Measurements from ENCODE around the gene UGT1A4.

Gene UGT1A4

GRCh38 chr2:233814056-233814835 lies 95.7 kb downstream of the UGT1A4 start:
- no peak for DNase-seq

DNA sequence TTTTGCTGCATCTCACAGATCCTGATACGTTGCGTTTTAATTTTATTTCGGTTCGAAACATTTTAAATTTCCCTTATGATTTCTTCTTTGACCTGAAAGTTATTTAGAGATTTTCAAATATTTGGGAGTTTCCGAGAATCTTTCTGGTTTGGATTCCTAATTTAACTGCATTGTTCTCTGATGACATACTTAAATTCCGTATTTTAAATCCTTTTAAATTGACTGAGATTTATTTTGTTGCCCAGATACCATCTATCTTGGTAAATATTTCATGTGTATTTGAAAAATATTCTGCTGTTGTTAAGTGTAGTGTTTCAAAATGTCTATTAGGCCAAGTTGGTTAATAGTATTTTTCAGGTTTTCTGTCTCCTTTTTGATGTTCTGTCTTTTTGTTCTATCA lies 97.3 kb downstream of the UGT1A4 start:
- no peak for DNase-seq

DNA sequence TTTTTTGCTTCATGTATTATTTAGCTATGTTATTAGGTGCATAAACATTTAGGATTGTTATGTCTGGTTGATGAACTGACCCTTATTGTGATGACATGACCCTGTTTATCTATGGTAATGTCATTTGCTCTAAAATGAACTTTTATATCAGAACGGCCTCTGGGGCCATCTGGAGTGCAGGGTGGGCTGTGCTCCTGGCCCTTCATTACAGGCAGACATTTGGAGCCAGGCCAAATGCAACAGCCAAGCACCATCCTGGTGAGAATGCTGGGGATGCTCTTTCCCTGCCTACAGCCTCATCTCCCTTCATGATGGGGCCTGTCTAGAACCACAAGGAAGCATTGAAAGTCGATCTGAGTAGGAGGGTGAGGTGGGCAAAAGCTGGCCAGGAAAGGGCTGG lies 97.8 kb downstream of the UGT1A4 start:
- DNase-seq: no peak

DNA sequence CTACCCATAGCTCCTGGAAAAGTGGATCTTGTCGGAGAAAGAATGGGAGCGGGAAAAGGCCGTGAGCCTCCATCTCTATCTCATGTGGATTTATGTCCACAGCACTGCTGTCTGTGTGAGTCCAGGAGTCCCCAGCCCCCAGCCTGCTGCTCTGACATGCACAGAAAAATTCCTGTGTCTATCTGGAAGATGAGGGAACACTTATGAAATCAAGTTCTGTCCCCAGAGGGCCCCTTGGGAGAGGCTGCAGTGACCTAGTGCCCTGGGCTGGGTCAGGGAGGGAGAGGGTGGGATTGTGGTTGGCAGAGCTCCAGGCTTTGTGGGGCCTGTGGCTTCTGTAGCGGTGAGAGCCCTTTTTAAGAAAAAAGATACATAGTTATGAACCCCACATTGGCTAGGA lies 98.2 kb downstream of the UGT1A4 start:
- no peak for DNase-seq

DNA sequence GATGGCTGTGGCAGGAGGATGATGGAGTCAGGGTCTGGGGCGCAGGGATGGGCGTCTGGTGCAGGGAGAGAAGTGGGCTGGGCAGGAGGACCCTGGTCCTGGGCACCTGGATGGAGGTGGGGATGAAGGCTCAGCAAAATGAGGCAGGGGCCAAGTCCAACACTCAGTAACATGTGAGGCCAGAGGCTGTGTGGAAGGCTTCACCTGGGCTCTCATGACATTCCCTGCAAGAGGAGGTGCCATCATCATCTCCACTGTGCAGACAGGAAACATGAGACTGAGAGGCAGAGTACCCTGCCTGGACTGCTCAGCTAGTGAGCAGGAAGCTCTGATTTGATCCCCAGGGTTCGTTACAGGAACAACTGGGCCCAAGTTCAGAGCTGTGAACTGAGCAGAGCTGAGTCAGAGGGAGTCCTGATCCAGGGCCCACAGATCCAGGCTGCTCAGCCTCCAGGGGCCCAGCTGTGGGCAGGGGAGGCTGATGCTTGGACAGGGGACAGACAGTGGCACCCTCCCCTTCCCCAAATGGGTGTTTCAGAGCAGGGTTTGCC lies 98.9 kb downstream of the UGT1A4 start:
- DNase-seq: no peak

GRCh38 chr2:233817995-233818638 lies 99.6 kb downstream of the UGT1A4 start:
- no peak for DNase-seq

DNA sequence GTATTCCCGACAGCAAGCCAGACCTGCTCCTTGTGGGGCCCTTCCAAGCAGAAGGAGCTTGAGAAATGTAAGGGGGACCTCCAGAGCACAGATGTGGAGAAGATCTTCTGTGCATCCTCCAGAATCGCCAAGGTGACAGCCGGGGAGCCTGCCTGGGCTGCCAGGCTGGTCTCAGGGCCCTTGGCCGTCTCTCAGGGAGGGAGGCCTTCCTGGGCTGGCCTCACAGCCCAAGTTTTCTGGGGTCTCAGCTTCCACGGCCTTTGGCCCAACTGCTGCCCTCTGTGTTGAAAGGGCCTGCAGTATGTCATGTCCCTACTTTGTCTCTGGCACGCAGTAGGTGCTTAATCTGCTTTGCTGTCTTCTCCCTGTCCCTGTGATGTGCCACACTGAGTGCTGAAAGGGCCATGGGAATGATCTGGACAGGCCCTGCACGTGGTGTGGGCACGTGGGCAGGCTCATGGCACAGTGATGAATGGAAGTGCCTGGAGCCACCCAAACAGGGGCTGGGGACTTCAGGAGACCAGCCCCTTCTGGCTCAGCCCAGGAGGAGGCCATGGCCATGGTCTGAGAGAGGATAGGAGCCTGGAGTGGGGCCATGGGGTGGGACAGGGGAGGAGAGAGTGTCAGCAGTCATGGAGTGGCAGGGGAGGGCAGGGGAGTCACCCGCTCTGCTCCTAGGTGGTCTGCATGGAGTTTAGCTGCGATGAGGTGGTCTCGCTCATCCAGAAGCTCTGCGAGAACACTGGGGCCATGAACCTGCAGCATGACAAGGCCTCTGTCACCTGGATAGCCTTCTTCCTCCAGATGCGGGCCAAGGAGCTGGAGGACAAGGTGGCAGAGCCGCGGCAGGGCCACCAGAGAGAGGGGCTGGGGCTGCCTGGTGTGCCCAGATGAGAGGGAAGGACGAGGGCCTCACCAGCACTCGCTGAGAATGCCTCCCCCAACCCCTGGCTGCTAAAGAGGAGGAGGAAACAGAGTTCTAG lies 100.4 kb downstream of the UGT1A4 start:
- no peak for DNase-seq

GRCh38 chr2:233819884-233820773 lies 101.6 kb downstream of the UGT1A4 start:
- no peak for DNase-seq

DNA sequence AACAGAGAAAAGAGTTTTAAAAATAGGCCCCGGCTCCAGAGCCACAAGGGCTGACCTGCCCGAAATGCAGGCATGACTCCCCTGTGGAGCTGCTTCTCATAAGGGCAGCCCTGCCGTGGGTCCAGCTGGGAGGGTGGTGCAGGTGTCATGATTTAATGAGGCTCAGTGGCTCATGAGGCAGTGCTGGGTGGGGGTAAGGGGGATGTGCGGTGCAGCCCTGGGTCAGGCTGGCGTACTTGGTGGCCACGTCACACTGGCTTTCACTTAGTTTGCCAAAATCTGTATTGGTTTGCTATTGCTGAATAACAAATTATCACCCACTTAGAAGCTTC lies 102.2 kb downstream of the UGT1A4 start:
- DNase-seq: no peak

- DNase-seq: no peak
Measured at GRCh38 chr2:233821196-233821595, 102.7 kb downstream of the UGT1A4 start.

GRCh38 chr2:233821709-233822100 lies 103.2 kb downstream of the UGT1A4 start:
- DNase-seq: no peak

DNA sequence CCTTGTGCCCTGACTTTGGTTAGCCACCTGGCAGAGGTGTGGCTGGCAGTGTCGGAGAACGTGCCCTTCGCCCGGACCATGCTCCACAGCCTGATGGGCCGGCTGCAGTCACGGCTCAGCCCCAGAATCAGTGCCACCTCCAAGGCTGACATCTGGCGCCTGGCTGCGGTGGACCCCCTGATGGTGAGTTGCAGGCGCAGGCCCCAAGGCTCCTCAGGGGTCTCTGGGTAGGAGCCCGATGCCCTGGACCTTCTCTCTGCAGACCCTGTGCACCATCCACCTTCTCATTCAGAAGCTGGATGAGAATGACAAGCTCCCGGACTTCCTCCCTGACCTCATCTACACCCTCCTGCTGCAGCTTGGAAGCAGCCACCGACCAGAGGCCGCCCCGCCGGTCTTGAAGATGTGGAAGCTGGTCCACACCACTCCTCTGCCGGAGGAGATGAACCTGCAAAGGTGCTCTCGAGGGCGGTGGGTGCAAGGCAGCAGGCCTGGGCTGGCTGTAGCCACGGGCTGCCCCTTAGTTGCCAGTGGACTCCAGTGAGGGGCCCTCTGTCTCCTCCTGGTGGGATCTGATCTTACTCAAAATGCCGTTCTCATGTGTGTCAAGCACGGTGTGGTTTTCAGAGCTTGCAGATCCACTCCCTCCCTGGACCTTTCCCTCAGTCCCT lies 103.7 kb downstream of the UGT1A4 start:
- no peak for DNase-seq

All from CD4-positive, alpha-beta T cell treated with Interleukin-15 for 1 hour (primary cell).